Sigmoid colon (tissue), 3 donors: ENCODE data around the gene SPATA31E1.

Source experiments
- CTCF ChIP-seq, 4 experiments: fragments of 450-650 bp in 3 of 4; fragments of 200-600 bp in 1 of 4; IDR thresholded peaks; one replicate each; pipeline ENCODE4 v1.5.1; 2016 to 2019; ENCODE audit warnings: antibody characterized with exemption in 4 of 4, mild to moderate bottlenecking in 3 of 4, moderate library complexity in 2 of 4
- POLR2A ChIP-seq, 2 donors: fragments of 450-650 bp; IDR thresholded peaks; one replicate each; pipeline ENCODE4 v1.6.1; 2016; ENCODE audit warnings: antibody characterized with exemption in 2 of 2, mild to moderate bottlenecking in 2 of 2, moderate library complexity in 2 of 2

GRCh38 chr9:87844506-87844905, 38.2 kb upstream of the SPATA31E1 start:
- TF ChIP-seq CTCF (IDR thresholded peaks at IDR 0.05) (no peak), POLR2A (IDR thresholded peaks at IDR 0.05) (no peak)
